ENCODE results near the gene IKZF1.
A peak's percentile ranks its signal among the peaks of the same experiment; 100 is the strongest.

IKZF1 gene

GRCh38 chr7:50367100-50367499 lies 62.6 kb downstream of the IKZF1 start:
- DNase-seq (ENCODE audit: low read depth in 1 of 2, low spot score in 1 of 2) = no peak
- TF ChIP-seq POLR2AphosphoS5 (IDR thresholded peaks at IDR 0.05; ENCODE audit: low read depth) = no peak
- TF ChIP-seq, protein P1, sequence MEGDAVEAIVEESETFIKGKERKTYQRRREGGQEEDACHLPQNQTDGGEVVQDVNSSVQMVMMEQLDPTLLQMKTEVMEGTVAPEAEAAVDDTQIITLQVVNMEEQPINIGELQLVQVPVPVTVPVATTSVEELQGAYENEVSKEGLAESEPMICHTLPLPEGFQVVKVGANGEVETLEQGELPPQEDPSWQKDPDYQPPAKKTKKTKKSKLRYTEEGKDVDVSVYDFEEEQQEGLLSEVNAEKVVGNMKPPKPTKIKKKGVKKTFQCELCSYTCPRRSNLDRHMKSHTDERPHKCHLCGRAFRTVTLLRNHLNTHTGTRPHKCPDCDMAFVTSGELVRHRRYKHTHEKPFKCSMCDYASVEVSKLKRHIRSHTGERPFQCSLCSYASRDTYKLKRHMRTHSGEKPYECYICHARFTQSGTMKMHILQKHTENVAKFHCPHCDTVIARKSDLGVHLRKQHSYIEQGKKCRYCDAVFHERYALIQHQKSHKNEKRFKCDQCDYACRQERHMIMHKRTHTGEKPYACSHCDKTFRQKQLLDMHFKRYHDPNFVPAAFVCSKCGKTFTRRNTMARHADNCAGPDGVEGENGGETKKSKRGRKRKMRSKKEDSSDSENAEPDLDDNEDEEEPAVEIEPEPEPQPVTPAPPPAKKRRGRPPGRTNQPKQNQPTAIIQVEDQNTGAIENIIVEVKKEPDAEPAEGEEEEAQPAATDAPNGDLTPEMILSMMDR (IDR thresholded peaks at IDR 0.05; ENCODE audit: insufficient read depth, low read length) = no peak
- no peak for TF ChIP-seq SPI1 (IDR thresholded peaks at IDR 0.05; ENCODE audit: borderline replicate concordance, low read depth)
- TF ChIP-seq, protein P2, sequence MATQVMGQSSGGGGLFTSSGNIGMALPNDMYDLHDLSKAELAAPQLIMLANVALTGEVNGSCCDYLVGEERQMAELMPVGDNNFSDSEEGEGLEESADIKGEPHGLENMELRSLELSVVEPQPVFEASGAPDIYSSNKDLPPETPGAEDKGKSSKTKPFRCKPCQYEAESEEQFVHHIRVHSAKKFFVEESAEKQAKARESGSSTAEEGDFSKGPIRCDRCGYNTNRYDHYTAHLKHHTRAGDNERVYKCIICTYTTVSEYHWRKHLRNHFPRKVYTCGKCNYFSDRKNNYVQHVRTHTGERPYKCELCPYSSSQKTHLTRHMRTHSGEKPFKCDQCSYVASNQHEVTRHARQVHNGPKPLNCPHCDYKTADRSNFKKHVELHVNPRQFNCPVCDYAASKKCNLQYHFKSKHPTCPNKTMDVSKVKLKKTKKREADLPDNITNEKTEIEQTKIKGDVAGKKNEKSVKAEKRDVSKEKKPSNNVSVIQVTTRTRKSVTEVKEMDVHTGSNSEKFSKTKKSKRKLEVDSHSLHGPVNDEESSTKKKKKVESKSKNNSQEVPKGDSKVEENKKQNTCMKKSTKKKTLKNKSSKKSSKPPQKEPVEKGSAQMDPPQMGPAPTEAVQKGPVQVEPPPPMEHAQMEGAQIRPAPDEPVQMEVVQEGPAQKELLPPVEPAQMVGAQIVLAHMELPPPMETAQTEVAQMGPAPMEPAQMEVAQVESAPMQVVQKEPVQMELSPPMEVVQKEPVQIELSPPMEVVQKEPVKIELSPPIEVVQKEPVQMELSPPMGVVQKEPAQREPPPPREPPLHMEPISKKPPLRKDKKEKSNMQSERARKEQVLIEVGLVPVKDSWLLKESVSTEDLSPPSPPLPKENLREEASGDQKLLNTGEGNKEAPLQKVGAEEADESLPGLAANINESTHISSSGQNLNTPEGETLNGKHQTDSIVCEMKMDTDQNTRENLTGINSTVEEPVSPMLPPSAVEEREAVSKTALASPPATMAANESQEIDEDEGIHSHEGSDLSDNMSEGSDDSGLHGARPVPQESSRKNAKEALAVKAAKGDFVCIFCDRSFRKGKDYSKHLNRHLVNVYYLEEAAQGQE (IDR thresholded peaks at IDR 0.05; ENCODE audit: insufficient replicate concordance, low read depth) = no peak
- no peak for TF ChIP-seq GABPA (IDR thresholded peaks at IDR 0.05; ENCODE audit: low read depth)
- H3K27ac ChIP-seq (replicated peaks) = no peak overlapping the region; the same call in 1 of the 2 replicates
- no peak overlapping the region for H3K4me3 ChIP-seq (replicated peaks; ENCODE audit: insufficient read depth, low read length)
- no peaks in the 10 kb centered on the region for H3K27me3 ChIP-seq (ENCODE audit: insufficient read depth, poor library complexity, severe bottlenecking)

DNA sequence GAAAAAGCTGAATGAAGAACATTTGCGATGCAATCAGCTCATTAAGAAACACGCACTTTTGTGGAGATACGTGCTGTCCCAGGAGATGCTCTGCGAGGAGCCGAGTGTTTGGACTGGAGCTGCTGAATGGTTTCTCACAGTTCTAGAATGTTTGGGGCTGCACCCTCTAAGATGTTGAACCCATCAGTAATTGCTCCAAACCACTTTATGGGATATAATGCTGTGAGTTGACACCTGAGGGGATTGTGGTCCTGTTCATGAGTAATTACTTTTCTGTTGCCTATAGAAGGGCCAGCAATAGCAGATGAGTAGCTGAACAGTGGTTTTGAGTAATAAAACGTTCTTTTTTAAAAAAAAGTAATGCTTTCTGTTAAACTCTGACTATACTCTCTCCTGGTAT lies 63.1 kb downstream of the IKZF1 start:
- Histone ChIP-seq H3K27ac (replicated peaks) (no peak overlapping the region), H3K4me3 (replicated peaks; ENCODE audit: insufficient read depth, low read length) (no peak overlapping the region), H3K27me3 (ENCODE audit: insufficient read depth, poor library complexity, severe bottlenecking) (no peaks in the 10 kb centered on the region)
- no peak for DNase-seq (ENCODE audit: low read depth in 1 of 2, low spot score in 1 of 2)
- TF ChIP-seq POLR2AphosphoS5 (IDR thresholded peaks at IDR 0.05; ENCODE audit: low read depth) (no peak), SPI1 (IDR thresholded peaks at IDR 0.05; ENCODE audit: borderline replicate concordance, low read depth) (no peak), GABPA (IDR thresholded peaks at IDR 0.05; ENCODE audit: low read depth) (no peak)

GRCh38 chr7:50368366-50368765 lies 63.9 kb downstream of the IKZF1 start:
- no peak for DNase-seq (ENCODE audit: low read depth in 1 of 2, low spot score in 1 of 2)
- no peak for TF ChIP-seq SPI1 (IDR thresholded peaks at IDR 0.05; ENCODE audit: borderline replicate concordance, low read depth)
- no peak overlapping the region for H3K27ac ChIP-seq (replicated peaks)

DNA sequence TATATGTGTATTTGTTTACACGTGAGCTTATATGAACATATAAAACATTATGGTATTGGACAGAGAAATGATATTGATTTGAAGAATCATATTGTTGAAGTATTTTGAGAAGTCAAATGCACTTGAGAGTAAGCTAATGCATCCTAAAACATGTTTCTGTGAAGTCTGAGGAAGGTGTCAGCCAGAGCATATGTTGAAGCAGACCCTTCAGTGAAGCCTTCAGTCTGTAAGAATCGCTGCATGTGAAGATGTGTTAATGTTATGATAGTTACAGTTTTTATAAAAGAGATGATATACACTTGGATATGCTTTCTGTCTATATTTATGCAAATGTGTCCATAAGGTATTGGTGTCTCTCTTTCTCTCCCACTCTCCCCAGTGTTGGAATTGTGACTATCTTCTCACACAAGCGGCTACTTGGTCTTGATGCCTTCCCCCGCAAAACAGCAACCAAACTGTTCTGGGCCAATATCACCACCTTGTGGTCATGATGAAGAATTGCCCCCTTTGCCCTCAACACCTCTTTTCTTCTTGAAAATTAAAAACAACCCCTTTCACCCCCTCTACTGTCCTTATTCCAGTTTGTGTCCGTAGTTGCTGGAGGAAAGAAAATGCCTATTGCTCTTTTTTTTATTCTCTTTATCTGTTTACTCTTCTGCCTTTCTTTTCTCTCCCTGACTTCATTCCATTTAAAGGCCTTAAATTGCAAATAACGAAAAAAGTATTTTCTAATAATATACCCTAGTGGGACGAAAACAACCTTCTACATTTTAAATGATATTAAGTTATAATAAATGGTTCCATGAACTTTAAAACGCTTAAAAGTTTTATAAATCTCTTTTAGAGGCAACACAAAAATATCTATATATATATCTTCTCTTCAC lies 64.9 kb downstream of the IKZF1 start:
- TF ChIP-seq GABPA (IDR thresholded peaks at IDR 0.05; ENCODE audit: low read depth) (no peak), POLR2AphosphoS5 (IDR thresholded peaks at IDR 0.05; ENCODE audit: low read depth) (0 out of 2 replicates have a peak, but pooled peaks have one; percentile 39), SPI1 (IDR thresholded peaks at IDR 0.05; ENCODE audit: borderline replicate concordance, low read depth) (no peak)
- TF ChIP-seq, protein P1 (IDR thresholded peaks at IDR 0.05; ENCODE audit: insufficient read depth, low read length) = peak; percentile 60
- TF ChIP-seq, protein P2 (IDR thresholded peaks at IDR 0.05; ENCODE audit: insufficient replicate concordance, low read depth) = no peak
- peak; percentile 58 to 70 for DNase-seq (ENCODE audit: low read depth in 1 of 2, low spot score in 1 of 2)
- Histone ChIP-seq H3K27ac (replicated peaks) (no peak overlapping the region), H3K27me3 (ENCODE audit: insufficient read depth, poor library complexity, severe bottlenecking) (no peaks in the 10 kb centered on the region), H3K4me3 (replicated peaks; ENCODE audit: insufficient read depth, low read length) (no peak overlapping the region)

More at GRCh38 chr7:50368366-50368765, 63.9 kb downstream of the IKZF1 start:
- Histone ChIP-seq H3K27me3 (ENCODE audit: insufficient read depth, poor library complexity, severe bottlenecking) (no peaks in the 10 kb centered on the region), H3K4me3 (replicated peaks; ENCODE audit: insufficient read depth, low read length) (no peak overlapping the region)
